ENCODE measurements around the gene ANXA5.

- TF ChIP-seq CTCF (IDR thresholded peaks at IDR 0.05; ENCODE audit: poor library complexity) (no peak), EZH2phosphoT487 (IDR thresholded peaks at IDR 0.05; ENCODE audit: low read depth, severe bottlenecking, unreplicated experiment) (no peak), EZH2 (IDR thresholded peaks at IDR 0.05; ENCODE audit: borderline replicate concordance) (no peak)
Observed at GRCh38 chr4:121690001-121690400, 6.8 kb downstream of the ANXA5 start.

Data from hepatocyte (in vitro differentiated cells).